Right cardiac atrium (tissue), 5 donors: ENCODE measurements around the gene PIPOX. TPM values are rescaled to one million over a fixed set of nuclear protein-coding genes. Genes with fewer than 3 reads are reported as not detected.

ENCODE experiments used
- ATAC-seq, 2 donors: fragments of 200-7000 bp; cut with Tn5 transposase; one replicate each; pipeline versions ENCODE4 v1.8.0 to v1.9.1; 2020; ENCODE audit warnings: moderate library complexity in 2 of 2, mild to moderate bottlenecking in 1 of 2
- DNase-seq, 3 donors: peaks; one replicate each; pipeline ENCODE4 v3.0.0-alpha.2; 2020
- H3K27ac ChIP-seq: one replicate; pipeline ENCODE4 v1.5.1; 2013; ENCODE audit warnings: mild to moderate bottlenecking, low read length, control low read depth, moderate library complexity
- H3K27me3 ChIP-seq: one replicate; pipeline ENCODE4 v1.6.1; 2013; ENCODE audit not compliant: control insufficient read depth, insufficient read depth
- H3K4me1 ChIP-seq: one replicate; pipeline ENCODE4 v1.6.1; 2013; ENCODE audit warnings: low read length; ENCODE audit not compliant: control insufficient read depth, insufficient read depth
- H3K4me3 ChIP-seq: one replicate; pipeline ENCODE4 v1.5.1; 2013; ENCODE audit warnings: low read length, control low read depth
- H3K9me3 ChIP-seq: one replicate; pipeline ENCODE4 v1.6.1; 2013; ENCODE audit warnings: low read length; ENCODE audit not compliant: control insufficient read depth
- WGBS: extraction: QIAGEN DNeasy Blood & Tissue Kit; methylation state at CpG from one replicate; pipeline ENCODE4 v1.1.7; 2013; 5-methylcytosine and 5-hydroxymethylcytosine counted together
- intact Hi-C, 4 donors: fragments of 100-400 bp; cut with DNase I; formaldehyde crosslinking; loops; one replicate each; pipeline versions ENCODE4 v1.11.0 to v1.14.0; 2022 to 2023
- long read RNA-seq, 4 donors: library from polyadenylated mRNA; unstranded; transcript quantifications; one replicate each; pipeline ENCODE4 v2.0.0, GENCODE V29; 2020 to 2021
- polyA plus RNA-seq: library from polyadenylated mRNA; stranded (reverse); fragments of 200-250 nt; gene quantifications from one replicate; pipeline ENCODE4 v1.2.3, GENCODE V29; 2013
- total RNA-seq, 4 donors: library from RNA; stranded (reverse); fragmentation: NEBNext Ultra II Directional; extraction: Animal tissue kit (Norgen Biotek cat#: 25700); gene quantifications; one replicate each; pipeline ENCODE4 v1.2.1, GENCODE V29; 2021
- donor health status: healthy with polysubstance abuse.
- donor health status: DM: no; HTN: yes; CAD: no.
- donor health status: DM: no; HTN: no; CAD: no.
- donor health status: DM: no; HTN: yes; CAD: no; lungs with severe emphysema.
- donor health status: DM: yes; HTN: yes; CAD: no.

PIPOX gene, protein sequence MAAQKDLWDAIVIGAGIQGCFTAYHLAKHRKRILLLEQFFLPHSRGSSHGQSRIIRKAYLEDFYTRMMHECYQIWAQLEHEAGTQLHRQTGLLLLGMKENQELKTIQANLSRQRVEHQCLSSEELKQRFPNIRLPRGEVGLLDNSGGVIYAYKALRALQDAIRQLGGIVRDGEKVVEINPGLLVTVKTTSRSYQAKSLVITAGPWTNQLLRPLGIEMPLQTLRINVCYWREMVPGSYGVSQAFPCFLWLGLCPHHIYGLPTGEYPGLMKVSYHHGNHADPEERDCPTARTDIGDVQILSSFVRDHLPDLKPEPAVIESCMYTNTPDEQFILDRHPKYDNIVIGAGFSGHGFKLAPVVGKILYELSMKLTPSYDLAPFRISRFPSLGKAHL
- total RNA-seq (1 to 10 TPM in 2 of 4 donors, under 1 TPM in 2; 0.45 to 1.4 (median 0.91) TPM), polyA plus RNA-seq (0.48 TPM)
- long read RNA-seq, donor 1, partial matches to known transcripts: 0 of 1 reads
- long read RNA-seq, donor 1, other reads (novel, unspliced or antisense): 1 of 1 reads
- long read RNA-seq, donor 2: 0 reads
- long read RNA-seq, donor 3: 0 reads
- long read RNA-seq, donor 4: 0 reads

DNA sequence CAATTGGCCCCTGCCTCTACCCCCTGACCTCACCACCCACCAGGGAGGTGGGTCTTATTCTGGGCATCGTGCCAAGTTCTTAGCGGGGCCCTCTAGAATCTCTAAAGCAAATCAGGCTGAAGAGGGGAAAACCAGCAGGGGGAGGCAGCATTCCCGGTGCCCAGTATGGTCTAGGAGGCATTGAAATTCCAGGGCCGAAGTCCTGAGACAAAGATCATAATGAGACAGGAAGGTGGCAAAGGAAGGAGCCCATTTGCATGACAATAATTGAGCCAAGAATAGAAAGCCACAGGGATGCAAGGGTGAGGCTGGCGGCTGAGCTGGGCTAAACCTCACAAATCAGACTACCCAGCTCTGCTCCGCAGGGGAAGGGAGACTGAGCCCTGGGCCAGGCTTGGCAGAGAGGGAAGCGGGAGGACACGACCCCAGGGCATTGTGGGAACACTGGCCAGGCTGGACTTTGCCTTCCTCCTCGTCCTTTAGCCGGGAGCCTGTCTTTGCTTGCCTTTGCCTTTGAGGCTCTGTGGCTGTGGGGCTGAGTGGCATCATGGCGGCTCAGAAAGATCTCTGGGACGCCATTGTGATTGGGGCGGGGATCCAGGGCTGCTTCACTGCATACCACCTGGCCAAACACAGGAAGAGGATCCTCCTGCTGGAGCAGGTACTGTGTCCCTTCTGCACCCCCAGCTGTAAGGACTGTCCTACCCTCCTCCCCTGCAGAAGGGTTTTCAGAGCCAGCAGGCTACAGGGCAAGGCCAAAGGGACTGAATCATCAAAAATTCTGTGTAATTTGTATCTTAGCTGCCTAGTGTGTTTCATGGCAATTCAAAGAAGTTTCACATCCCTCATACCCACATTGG, at the start of gene PIPOX:
TSS of gene PIPOX (plus strand) at position 463 of the 860 bp plus-strand sequence. CDS start at position 548, 85 bp downstream.
- no peak within 1 kb of the TSS for H3K4me3 ChIP-seq
- intact Hi-C loops: no loop called here
- peaks cover 4% of the 10 kb centered on the region for H3K4me1 ChIP-seq
- H3K27me3 ChIP-seq: no peaks in the 10 kb centered on the region
- ATAC-seq (peak; percentile 51 to 55), DNase-seq (peak in 1 of 3 donors; percentile 71)
- 44% methylated on average over 13 of the region's 13 CpGs for WGBS
- no peaks in the 10 kb centered on the region for H3K9me3 ChIP-seq
- H3K27ac ChIP-seq: no peak within 1 kb of the TSS

DNA sequence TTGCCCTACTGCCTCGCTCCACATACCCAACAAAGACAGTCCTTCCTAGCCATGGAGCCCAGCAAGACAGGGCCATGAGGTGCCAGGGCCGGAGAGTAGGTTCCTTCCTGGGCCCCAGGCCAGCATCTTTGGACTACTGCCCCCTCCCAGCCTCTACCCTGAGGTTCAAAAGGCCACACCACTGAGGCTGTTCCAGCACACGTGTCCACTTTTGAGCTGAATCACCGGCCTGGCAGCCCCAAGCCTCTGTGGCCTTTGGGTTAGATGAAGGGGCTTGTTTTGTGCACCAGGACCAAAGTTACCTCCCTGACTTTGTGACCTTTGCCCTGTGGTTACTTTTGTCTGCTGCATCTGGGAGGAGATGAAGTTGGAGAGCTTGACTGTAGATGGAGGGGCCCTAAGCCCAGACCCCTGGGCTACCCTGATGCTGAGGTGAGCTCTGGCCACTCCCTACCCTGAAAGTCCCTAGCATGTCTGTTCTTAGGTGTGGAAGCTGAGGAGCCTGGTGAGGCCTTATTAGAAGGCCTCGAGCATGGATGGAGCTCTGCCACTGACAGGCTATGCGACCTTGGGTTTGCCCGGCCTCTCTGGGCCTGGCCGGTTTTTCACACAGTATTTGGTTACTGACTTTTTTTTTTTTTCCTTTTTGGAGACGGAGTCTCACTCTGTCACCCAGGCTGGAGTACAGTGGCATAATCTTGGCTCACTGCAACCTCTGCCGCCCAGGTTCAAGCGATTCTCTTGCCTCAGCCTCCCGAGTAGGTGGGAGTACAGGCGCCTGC, 49.1 kb upstream of the PIPOX start:
- H3K27me3 ChIP-seq: no peaks in the 10 kb centered on the region
- H3K4me3 ChIP-seq: no peak overlapping the region
- ATAC-seq: no peak
- no peak for DNase-seq
- H3K4me1 ChIP-seq: no peaks in the 10 kb centered on the region
- no peak overlapping the region for H3K27ac ChIP-seq
- WGBS: 91% methylated on average over 13 of the region's 13 CpGs
- H3K9me3 ChIP-seq: no peaks in the 10 kb centered on the region
- intact Hi-C loops: no loop called here

GRCh38 chr17:28996554-28997096, 46.3 kb upstream of the PIPOX start:
- DNase-seq: no peak
- 61% methylated on average over 5 of the region's 5 CpGs for WGBS

GRCh38 chr17:28997806-28998205, 45.1 kb upstream of the PIPOX start:
- Histone ChIP-seq H3K4me1 (no peaks in the 10 kb centered on the region), H3K4me3 (no peak overlapping the region), H3K27ac (no peak overlapping the region), H3K27me3 (no peaks in the 10 kb centered on the region), H3K9me3 (no peaks in the 10 kb centered on the region)
- no peak for ATAC-seq
- intact Hi-C loops: no loop called here
- 97% methylated on average over 1 of the region's 1 CpG for WGBS
- DNase-seq: peak in 1 of 3 donors; percentile 30

More at GRCh38 chr17:28996554-28997096, 46.3 kb upstream of the PIPOX start:
- no peak for ATAC-seq
- Histone ChIP-seq H3K9me3 (no peaks in the 10 kb centered on the region), H3K27me3 (no peaks in the 10 kb centered on the region), H3K27ac (no peak overlapping the region), H3K4me1 (no peaks in the 10 kb centered on the region), H3K4me3 (no peak overlapping the region)
- intact Hi-C loops: no loop called here

- WGBS: 58% methylated on average over 5 of the region's 5 CpGs
- no peak overlapping the region for H3K4me3 ChIP-seq
- no peaks in the 10 kb centered on the region for H3K9me3 ChIP-seq
- no peaks in the 10 kb centered on the region for H3K4me1 ChIP-seq
- H3K27ac ChIP-seq: no peak overlapping the region
- intact Hi-C loops: no loop called here
- H3K27me3 ChIP-seq: no peaks in the 10 kb centered on the region
- no peak for ATAC-seq
- no peak for DNase-seq
Measured at GRCh38 chr17:28999206-28999605, 43.7 kb upstream of the PIPOX start.

GRCh38 chr17:29000973-29001372, 42.0 kb upstream of the PIPOX start:
- no peak overlapping the region for H3K27ac ChIP-seq
- ATAC-seq (no peak), DNase-seq (no peak)
- H3K4me1 ChIP-seq: peaks cover under 1% of the 10 kb centered on the region
- H3K27me3 ChIP-seq: no peaks in the 10 kb centered on the region
- WGBS: 86% methylated on average over 5 of the region's 5 CpGs
- H3K4me3 ChIP-seq: no peak overlapping the region
- intact Hi-C loops: no loop called here
- no peaks in the 10 kb centered on the region for H3K9me3 ChIP-seq

DNA sequence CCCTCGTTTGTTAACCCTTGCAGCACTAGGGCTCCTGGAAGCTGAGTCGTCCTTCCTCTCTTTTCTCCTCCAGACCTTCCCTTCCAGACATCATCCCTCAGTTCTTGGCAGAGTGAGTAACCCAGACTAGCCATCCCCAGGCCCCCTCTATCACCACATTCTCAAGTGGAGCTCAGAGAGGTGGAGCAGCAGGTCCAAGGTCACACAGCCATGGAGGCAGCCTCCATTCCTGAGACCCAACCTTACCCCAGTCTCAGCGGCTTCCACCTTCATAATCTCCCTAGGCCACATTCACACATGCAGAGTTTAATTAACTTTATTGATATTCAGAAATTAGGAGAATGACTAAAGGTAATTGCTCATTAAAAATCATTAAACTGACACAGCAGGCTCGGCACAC, 40.1 kb upstream of the PIPOX start:
- intact Hi-C loops: no loop called here
- no peaks in the 10 kb centered on the region for H3K9me3 ChIP-seq
- WGBS: 53% methylated on average over 4 of the region's 4 CpGs
- H3K27me3 ChIP-seq: no peaks in the 10 kb centered on the region
- H3K4me1 ChIP-seq: peaks cover 2% of the 10 kb centered on the region
- ATAC-seq (no peak), DNase-seq (no peak)
- no peak overlapping the region for H3K27ac ChIP-seq
- no peak overlapping the region for H3K4me3 ChIP-seq

- DNase-seq (no peak), ATAC-seq (no peak)
- H3K4me3 ChIP-seq: no peak overlapping the region
- 69% methylated on average over 12 of the region's 12 CpGs for WGBS
- intact Hi-C loops: no loop called here
- H3K4me1 ChIP-seq: peaks cover 2% of the 10 kb centered on the region
- H3K27ac ChIP-seq: no peak overlapping the region
- H3K9me3 ChIP-seq: no peaks in the 10 kb centered on the region
- H3K27me3 ChIP-seq: no peaks in the 10 kb centered on the region
Measured at GRCh38 chr17:29003289-29003688, 39.7 kb upstream of the PIPOX start.

DNA sequence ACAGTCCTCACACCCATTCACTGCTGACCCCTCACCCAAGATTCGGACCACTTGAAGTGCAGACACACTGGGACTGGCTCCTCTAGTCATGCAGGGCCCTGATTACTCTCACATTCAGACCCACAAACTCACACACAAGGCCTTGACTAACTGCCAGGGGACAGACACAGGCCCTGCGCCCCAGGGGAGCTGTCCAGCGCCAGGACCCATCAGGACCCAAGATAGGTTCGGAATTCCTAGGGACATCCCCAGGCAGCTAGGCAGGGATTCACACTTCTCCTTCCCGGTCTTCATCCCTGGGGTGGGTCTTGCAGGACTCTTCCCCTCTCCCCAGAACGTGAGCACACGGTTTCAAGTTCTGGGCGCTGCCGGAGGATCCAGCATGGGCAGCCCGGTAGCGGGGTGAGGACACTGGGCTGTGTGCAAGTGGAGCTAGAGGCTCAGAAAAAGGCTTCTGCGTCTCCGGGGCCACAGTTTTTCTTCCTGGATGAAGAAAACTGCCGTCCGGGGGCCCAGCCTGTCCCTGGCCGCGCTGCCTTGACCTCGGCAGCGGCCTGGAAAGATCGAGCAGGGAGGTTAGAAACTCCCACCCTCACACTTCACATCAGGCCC, 38.8 kb upstream of the PIPOX start:
- Histone ChIP-seq H3K9me3 (no peaks in the 10 kb centered on the region), H3K4me3 (no peak overlapping the region), H3K27ac (no peak overlapping the region), H3K4me1 (peaks cover 2% of the 10 kb centered on the region), H3K27me3 (no peaks in the 10 kb centered on the region)
- intact Hi-C loops: no loop called here
- WGBS: 41% methylated on average over 20 of the region's 20 CpGs
- ATAC-seq (no peak), DNase-seq (peak in 1 of 3 donors; percentile 65)

DNA sequence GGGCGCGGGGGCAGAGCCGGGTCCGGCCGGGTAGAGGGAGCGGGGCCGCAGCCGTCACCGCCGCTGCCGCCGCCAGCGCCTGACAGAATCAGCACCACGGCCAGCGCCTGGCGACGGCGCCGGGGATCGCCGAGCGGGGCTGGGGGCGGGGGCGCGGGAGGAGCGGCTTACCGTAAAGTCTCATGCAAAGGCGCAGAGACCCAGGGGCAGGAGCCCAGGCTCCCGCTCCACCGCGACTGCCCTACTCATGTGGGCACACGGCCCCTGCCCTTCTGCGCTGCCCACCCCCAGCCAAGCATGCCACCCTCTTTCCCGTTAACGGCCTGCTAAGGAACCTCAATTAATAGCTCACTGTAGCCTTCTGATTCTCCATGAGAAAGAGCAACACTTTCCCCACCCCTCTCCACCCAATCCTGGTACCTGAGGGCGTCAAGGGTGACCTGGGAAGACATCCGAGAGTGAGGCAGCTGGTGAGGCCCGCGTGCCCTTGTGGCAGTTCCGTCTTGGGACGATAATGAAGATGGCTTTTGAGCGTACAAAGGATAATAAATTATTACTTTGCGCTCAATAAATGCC, 36.9 kb upstream of the PIPOX start, which contains the start of gene SEZ6:
TSS of gene SEZ6 (minus strand) at position 98 of the 576 bp plus-strand sequence. CDS start 164 bp downstream, outside the sequence.
- H3K27ac ChIP-seq: no peak within 1 kb of the TSS
- intact Hi-C loops: no loop called here
- no peaks in the 10 kb centered on the region for H3K9me3 ChIP-seq
- peaks cover 2% of the 10 kb centered on the region for H3K4me1 ChIP-seq
- 4% methylated on average over 43 of the region's 43 CpGs for WGBS
- ATAC-seq (peak; percentile 84 to 86), DNase-seq (peak; percentile 77 to 91 (median 91))
- no peaks in the 10 kb centered on the region for H3K27me3 ChIP-seq
- peak within 1 kb of the TSS; percentile 31 for H3K4me3 ChIP-seq
